Neural cell (in vitro differentiated cells): ENCODE data around the gene FAM9C.

Source experiments
- POLR2AphosphoS5 ChIP-seq: IDR thresholded peaks from 2 replicates; pipeline ENCODE4 v1.6.1; 2012
- SMC3 ChIP-seq: fragments of 450-650 bp; conservative IDR thresholded peaks from 2 replicates; pipeline ENCODE4 v1.6.1; 2014; ENCODE audit warnings: antibody characterized with exemption, mild to moderate bottlenecking, moderate library complexity; ENCODE audit not compliant: poor library complexity
- TAF1 ChIP-seq: IDR thresholded peaks from 2 replicates; pipeline ENCODE4 v1.6.1; 2012; ENCODE audit warnings: low read depth
- TF ChIP-seq, protein P1 (sequence below): fragments of 450-650 bp; IDR thresholded peaks from 2 replicates; pipeline ENCODE4 v1.5.1; 2014; ENCODE audit warnings: antibody characterized with exemption, mild to moderate bottlenecking, moderate library complexity; ENCODE audit not compliant: poor library complexity, severe bottlenecking

DNA sequence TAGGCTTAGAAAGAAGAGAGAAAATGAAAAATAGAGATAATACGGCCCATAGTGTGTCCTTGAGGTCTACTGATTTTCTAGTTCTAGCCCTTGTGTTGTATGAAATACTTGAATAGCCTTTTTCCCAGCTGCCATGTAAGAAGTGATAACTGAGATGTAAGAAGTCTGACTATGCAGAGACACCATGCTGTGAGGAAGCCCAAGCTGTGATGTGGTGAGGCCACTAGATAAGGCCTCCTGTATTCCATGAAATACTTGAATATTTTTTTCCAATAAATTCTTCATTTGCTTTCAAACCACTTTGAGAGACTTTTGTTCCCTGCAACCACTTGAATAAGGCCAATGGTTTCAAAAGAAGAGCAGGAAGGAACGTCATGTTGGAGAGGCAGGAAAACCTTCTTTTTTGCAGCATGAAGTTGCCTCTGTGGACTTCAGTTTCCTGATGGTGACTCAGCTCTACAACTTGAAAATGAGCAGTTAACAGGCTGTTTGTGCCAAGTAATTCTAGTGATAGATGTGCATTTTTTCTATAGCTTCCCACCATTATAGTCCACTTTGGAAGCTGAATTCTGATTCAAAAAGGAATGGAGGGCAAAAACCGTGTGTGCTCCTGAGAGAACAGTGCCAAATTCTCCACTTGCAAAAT, 25.5 kb upstream of the FAM9C start:
- TF ChIP-seq, protein P1, sequence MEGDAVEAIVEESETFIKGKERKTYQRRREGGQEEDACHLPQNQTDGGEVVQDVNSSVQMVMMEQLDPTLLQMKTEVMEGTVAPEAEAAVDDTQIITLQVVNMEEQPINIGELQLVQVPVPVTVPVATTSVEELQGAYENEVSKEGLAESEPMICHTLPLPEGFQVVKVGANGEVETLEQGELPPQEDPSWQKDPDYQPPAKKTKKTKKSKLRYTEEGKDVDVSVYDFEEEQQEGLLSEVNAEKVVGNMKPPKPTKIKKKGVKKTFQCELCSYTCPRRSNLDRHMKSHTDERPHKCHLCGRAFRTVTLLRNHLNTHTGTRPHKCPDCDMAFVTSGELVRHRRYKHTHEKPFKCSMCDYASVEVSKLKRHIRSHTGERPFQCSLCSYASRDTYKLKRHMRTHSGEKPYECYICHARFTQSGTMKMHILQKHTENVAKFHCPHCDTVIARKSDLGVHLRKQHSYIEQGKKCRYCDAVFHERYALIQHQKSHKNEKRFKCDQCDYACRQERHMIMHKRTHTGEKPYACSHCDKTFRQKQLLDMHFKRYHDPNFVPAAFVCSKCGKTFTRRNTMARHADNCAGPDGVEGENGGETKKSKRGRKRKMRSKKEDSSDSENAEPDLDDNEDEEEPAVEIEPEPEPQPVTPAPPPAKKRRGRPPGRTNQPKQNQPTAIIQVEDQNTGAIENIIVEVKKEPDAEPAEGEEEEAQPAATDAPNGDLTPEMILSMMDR = no peak
- TF ChIP-seq TAF1 (no peak), SMC3 (no peak), POLR2AphosphoS5 (no peak)
